Measurements from ENCODE around the gene PPP6R2.

The PPP6R2 gene

DNA sequence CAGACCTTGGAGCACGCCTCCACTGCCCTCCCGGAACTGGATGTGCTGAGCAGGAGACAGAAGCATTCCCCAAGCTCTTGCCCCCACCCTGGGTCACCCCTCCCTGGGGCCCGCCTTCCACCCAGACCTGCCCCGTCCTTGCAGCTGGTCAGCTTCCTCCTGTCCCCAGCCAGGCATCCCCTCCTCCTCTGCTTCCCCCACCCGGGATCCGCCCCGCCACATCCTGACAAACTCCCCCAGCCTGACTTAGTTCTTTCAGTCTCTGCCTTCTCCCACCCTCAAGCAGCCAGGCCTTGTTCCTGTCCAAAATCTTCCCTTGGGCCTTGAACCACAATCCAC lies 34.6 kb upstream of the PPP6R2 start:
- peaks cover 47% of the 10 kb centered on the region for H3K4me1 Mint-ChIP-seq
- no peaks in the 10 kb centered on the region for H3K9me3 Mint-ChIP-seq
- peaks cover 3% of the 10 kb centered on the region for H3K27me3 Mint-ChIP-seq (ENCODE audit: low read depth, poor library complexity)
- H3K4me3 Mint-ChIP-seq, result peak overlapping the region; percentile 66
- peak overlapping the region; percentile 33 for H3K27ac Mint-ChIP-seq
- DNase-seq, result peak; percentile 51
- H3K36me3 Mint-ChIP-seq (ENCODE audit: low read depth), result no peaks in the 10 kb centered on the region
- TF ChIP-seq, protein P1, sequence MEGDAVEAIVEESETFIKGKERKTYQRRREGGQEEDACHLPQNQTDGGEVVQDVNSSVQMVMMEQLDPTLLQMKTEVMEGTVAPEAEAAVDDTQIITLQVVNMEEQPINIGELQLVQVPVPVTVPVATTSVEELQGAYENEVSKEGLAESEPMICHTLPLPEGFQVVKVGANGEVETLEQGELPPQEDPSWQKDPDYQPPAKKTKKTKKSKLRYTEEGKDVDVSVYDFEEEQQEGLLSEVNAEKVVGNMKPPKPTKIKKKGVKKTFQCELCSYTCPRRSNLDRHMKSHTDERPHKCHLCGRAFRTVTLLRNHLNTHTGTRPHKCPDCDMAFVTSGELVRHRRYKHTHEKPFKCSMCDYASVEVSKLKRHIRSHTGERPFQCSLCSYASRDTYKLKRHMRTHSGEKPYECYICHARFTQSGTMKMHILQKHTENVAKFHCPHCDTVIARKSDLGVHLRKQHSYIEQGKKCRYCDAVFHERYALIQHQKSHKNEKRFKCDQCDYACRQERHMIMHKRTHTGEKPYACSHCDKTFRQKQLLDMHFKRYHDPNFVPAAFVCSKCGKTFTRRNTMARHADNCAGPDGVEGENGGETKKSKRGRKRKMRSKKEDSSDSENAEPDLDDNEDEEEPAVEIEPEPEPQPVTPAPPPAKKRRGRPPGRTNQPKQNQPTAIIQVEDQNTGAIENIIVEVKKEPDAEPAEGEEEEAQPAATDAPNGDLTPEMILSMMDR (IDR thresholded peaks at IDR 0.05), result no peak

DNA sequence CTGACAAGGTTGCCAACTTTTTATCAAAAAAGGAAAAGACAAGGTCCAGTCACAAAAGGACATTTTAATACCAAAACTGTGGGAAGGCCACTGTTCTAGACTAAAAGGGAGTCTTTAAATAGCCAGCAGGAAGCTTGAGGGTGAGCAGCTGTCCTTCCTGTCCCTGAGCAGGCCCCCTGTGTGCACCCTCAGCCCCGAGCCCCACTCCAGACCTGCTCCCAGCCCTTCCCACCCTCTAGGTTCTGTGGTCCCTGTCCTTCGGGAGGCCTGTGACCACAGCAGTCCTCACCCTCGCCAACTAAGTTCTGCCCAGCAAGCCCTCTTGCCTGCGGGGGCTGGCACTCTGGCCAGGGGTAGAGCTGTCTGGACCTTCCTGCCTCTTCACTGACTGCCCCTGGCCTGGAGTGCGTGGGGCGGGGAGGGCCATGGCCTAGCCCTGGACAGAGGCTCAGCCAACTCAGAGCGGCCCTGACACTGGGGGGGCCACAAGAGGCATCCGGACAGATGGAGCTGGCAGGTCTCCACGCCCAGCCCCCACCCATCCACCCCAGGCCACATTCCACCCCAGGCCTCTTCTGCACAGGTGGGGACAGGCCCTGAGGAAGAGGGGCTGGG lies 34.0 kb upstream of the PPP6R2 start:
- H3K27ac Mint-ChIP-seq, result peak overlapping the region; percentile 33
- peaks cover 3% of the 10 kb centered on the region for H3K27me3 Mint-ChIP-seq (ENCODE audit: low read depth, poor library complexity)
- no peaks in the 10 kb centered on the region for H3K9me3 Mint-ChIP-seq
- DNase-seq, result no peak
- H3K36me3 Mint-ChIP-seq (ENCODE audit: low read depth), result no peaks in the 10 kb centered on the region
- H3K4me1 Mint-ChIP-seq, result peaks cover 48% of the 10 kb centered on the region
- TF ChIP-seq, protein P1 (IDR thresholded peaks at IDR 0.05), result no peak
- peak overlapping the region; percentile 66 for H3K4me3 Mint-ChIP-seq

DNA sequence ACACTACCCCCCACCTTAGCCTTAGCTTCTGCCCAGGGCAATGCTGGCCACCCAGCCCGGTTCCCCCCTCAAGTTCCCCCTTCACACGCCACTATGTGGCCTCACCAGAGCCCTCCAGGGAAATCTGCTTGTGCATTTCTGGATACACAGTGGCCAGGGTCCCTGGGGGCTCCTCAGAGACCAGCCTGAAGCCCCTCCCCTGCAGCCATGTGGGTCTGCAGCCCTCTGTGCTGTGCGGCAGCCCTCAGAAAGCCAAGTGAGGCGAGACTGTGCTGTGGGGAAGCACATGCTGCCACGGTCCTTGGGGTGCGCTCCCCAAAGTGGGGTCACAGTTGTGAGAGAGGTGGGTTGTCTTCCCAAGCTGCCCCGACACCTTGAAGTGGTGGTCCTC lies 33.5 kb upstream of the PPP6R2 start:
- Mint-ChIP-seq H3K4me1 (peaks cover 48% of the 10 kb centered on the region), H3K36me3 (ENCODE audit: low read depth) (no peaks in the 10 kb centered on the region), H3K27me3 (ENCODE audit: low read depth, poor library complexity) (peaks cover 3% of the 10 kb centered on the region), H3K27ac (no peak overlapping the region), H3K9me3 (no peaks in the 10 kb centered on the region), H3K4me3 (no peak overlapping the region)
- no peak for DNase-seq
- TF ChIP-seq, protein P1 (IDR thresholded peaks at IDR 0.05), result no peak

DNA sequence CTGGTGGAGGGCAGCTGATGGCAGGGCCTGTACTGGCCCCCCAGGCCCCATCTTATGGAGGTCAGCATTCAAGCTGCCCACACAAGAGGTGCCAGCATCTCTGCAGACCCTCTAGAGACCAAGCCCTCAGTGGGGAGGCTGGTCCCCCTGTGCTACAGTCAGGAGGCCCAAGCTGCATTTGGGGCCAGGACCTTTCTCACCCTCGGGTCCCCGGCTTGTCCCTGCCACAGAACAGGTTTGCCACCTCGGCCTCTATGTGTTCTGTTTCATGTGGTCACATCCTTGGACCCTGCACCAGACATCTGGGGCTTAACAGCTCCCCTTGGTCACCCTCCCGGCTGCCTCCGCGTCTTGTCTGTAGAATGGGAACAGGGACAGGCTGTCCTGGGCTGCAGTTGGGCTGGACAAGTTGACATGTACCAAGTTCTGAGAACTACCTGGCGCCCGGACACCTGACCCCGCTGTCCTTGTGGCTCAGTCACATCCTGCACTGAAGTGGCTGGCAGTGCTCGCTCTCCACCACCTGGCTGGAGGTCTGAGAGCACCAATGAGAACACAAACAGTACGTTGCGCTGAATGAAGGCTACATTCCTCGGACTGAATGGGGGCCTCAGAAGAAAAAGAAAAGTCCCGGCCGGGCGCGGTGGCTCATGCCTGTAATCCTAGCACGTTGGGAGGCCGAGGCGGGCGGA lies 33.0 kb upstream of the PPP6R2 start:
- H3K27ac Mint-ChIP-seq, result no peak overlapping the region
- no peaks in the 10 kb centered on the region for H3K9me3 Mint-ChIP-seq
- no peaks in the 10 kb centered on the region for H3K36me3 Mint-ChIP-seq (ENCODE audit: low read depth)
- DNase-seq, result no peak
- TF ChIP-seq, protein P1 (IDR thresholded peaks at IDR 0.05), result no peak
- H3K4me3 Mint-ChIP-seq, result no peak overlapping the region
- peaks cover 44% of the 10 kb centered on the region for H3K4me1 Mint-ChIP-seq
- peaks cover 3% of the 10 kb centered on the region for H3K27me3 Mint-ChIP-seq (ENCODE audit: low read depth, poor library complexity)

DNA sequence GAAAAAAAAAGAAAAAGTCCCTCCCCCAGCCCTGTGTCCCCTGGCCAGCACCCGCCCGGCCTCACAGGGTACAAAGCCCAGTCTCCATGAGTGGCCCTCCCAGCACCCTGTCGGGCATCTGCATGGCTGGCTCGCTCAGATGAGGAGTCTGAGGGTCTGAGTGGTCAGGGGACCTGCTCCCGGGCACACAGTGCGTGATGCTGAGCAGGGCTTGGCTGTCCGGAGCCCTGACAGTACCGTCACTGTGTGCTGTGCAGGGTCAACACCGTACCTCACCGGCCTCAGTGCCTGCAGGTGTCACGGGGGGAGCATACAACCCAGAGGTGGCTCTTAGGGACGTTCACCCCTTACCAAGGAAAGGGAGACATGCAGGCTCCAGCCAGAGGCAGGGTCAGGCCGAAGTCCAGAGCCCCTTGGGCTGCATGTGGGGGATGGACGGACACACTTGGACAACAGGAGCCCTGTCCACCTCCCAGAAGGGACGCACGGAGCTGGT lies 32.1 kb upstream of the PPP6R2 start:
- no peak for DNase-seq
- Mint-ChIP-seq H3K4me1 (peaks cover 40% of the 10 kb centered on the region), H3K27me3 (ENCODE audit: low read depth, poor library complexity) (peaks cover 6% of the 10 kb centered on the region), H3K9me3 (no peaks in the 10 kb centered on the region), H3K4me3 (no peak overlapping the region), H3K27ac (no peak overlapping the region), H3K36me3 (ENCODE audit: low read depth) (no peaks in the 10 kb centered on the region)
- TF ChIP-seq, protein P1 (IDR thresholded peaks at IDR 0.05), result no peak

Data from nephron progenitor cell (in vitro differentiated cells).